Panc1 (cell line): Measurements from ENCODE around the gene RNF208.

ENCODE experiments used
- CTCF ChIP-seq: fragments of 450-650 bp; IDR thresholded peaks from 2 replicates; pipeline ENCODE4 v1.5.1; 2017; ENCODE audit warnings: mild to moderate bottlenecking
- POLR2AphosphoS5 ChIP-seq: IDR thresholded peaks from 2 replicates; pipeline ENCODE4 v1.6.1; 2012; ENCODE audit warnings: mild to moderate bottlenecking, low read depth, low read length, moderate library complexity
- SIN3A ChIP-seq: IDR thresholded peaks from 2 replicates; pipeline ENCODE4 v1.6.1; 2012; ENCODE audit warnings: low read depth, mild to moderate bottlenecking, low read length, moderate library complexity, borderline replicate concordance; ENCODE audit not compliant: insufficient read depth
- TCF7L2 ChIP-seq: IDR thresholded peaks from 2 replicates; pipeline ENCODE4 v1.6.1; 2011; ENCODE audit warnings: mild to moderate bottlenecking, low read depth, low read length, inconsistent platforms
- TF ChIP-seq, protein P1 (sequence below), 2 experiments: IDR thresholded peaks; 2 replicates each; pipeline ENCODE4 v1.6.1; 2011 to 2012; ENCODE audit warnings: low read depth in 2 of 2, control low read depth in 1 of 2, low read length in 1 of 2, mild to moderate bottlenecking in 1 of 2, moderate library complexity in 1 of 2; ENCODE audit not compliant: insufficient read depth in 1 of 2

DNA sequence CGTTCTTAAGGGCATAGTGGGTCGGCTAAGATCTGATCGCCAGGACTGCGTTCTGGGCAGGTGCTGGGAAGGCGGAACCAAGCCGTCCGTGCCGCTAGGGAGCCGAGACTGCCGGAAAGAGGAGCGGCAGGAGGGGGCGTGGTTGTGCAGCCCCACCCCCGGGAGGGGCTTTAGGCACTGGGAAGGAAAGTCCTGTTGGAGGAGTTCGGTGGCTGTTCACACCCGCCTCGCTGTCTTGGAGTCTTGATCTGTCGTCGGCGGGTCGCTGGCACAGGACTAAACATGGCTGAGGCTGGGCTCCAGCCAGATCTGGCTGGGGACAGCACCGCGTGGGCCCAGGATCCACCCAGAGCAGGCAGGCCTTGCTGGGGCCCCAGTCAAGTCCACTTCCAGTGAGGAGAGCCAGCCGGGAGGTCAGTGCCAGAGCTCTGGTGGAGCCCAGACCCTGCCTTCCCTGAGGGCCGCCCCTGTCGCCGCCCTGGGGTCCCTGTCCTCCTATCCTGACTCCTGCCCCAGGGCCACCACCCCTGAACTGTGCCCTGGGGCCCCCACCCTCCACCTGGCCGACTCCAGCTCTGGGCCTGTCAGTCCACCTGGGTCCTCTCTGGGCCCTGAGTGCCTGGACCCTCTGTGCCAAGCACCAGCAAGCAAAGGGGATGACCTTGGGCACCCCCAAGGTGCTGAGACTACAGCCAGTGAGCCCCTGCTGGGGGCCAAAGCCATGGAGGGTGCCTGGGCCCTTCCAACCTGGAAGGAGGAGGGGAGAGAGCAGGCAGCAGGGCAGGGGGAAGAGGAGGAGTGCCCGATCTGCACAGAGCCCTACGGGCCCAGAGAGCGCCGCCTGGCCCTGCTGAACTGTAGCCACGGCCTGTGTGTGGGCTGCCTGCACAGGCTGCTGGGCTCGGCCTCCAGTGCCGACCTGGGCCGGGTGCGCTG is 4.5 kb downstream of the RNF208 start:
- 0 out of 2 replicates have a peak, but pooled peaks have one; percentile 19 for TF ChIP-seq CTCF
- TF ChIP-seq POLR2AphosphoS5, result peak; percentile 65
- no peak; the same call in 1 of the 2 replicates for TF ChIP-seq SIN3A
- TF ChIP-seq, protein P1, sequence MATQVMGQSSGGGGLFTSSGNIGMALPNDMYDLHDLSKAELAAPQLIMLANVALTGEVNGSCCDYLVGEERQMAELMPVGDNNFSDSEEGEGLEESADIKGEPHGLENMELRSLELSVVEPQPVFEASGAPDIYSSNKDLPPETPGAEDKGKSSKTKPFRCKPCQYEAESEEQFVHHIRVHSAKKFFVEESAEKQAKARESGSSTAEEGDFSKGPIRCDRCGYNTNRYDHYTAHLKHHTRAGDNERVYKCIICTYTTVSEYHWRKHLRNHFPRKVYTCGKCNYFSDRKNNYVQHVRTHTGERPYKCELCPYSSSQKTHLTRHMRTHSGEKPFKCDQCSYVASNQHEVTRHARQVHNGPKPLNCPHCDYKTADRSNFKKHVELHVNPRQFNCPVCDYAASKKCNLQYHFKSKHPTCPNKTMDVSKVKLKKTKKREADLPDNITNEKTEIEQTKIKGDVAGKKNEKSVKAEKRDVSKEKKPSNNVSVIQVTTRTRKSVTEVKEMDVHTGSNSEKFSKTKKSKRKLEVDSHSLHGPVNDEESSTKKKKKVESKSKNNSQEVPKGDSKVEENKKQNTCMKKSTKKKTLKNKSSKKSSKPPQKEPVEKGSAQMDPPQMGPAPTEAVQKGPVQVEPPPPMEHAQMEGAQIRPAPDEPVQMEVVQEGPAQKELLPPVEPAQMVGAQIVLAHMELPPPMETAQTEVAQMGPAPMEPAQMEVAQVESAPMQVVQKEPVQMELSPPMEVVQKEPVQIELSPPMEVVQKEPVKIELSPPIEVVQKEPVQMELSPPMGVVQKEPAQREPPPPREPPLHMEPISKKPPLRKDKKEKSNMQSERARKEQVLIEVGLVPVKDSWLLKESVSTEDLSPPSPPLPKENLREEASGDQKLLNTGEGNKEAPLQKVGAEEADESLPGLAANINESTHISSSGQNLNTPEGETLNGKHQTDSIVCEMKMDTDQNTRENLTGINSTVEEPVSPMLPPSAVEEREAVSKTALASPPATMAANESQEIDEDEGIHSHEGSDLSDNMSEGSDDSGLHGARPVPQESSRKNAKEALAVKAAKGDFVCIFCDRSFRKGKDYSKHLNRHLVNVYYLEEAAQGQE (IDR thresholded peaks at IDR 0.05; ENCODE audit: insufficient read depth in 1 of 2, low read depth in 2 of 2, low read length in 1 of 2), result no peak
- no peak for TF ChIP-seq TCF7L2
